Measurements from ENCODE around the gene TMEM253.

The TMEM253 gene

GRCh38 chr14:21071225-21072030 is 29.4 kb upstream of the TMEM253 start:
- DNase-seq: peak; percentile 6

DNA sequence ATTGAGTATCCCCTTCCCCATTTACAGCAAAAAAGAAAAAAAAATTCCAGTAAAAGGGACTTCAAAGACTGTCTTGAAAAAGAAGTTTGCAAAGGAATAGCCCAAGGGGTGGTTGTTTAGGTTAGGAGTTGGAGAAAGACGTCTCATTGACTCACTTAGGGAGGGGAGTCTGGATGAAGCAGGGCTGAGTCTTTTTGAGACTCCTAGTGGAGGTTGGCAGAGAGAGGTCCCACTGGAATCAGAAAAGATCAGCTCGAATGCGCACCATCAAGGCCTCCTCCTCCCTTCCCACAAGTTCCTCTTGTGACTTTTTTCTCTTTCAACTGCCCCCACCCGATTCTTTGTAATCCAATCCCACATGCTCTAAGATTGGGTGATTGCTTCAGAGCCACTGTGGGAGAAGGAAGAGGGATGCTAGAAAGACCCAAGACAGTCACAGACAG is 28.8 kb upstream of the TMEM253 start:
- DNase-seq: no peak

GRCh38 chr14:21072781-21073339 is 28.0 kb upstream of the TMEM253 start:
- no peak for DNase-seq

GRCh38 chr14:21073921-21074320 is 26.9 kb upstream of the TMEM253 start:
- no peak for DNase-seq

DNA sequence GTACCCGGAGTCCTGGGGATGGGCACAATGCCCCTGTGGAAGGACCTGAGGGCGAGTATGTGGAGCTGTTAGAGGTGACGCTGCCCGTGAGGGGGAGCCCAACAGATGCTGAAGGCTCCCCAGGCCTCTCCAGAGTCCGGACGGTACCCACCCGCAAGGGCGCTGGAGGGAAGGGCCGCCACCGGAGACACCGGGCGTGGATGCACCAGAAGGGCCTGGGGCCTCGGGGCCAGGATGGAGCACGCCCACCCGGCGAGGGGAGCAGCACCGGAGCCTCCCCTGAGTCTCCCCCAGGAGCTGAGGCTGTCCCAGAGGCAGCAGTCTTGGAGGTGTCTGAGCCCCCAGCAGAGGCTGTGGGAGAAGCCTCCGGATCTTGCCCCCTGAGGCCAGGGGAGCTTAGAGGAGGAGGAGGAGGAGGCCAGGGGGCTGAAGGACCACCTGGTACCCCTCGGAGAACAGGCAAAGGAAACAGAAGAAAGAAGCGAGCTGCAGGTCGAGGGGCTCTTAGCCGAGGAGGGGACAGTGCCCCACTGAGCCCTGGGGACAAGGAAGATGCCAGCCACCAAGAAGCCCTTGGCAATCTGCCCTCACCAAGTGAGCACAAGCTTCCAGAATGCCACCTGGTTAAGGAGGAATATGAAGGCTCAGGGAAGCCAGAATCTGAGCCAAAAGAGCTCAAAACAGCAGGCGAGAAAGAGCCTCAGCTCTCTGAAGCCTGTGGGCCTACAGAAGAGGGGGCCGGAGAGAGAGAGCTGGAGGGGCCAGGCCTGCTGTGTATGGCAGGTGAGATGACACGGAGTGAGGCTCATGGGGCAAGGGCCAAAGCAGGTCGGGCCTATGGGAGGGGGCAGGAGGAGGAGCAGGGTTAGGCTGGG is 26.2 kb upstream of the TMEM253 start:
- DNase-seq: no peak

- DNase-seq: no peak
Observed at GRCh38 chr14:21075719-21076437, 25.0 kb upstream of the TMEM253 start.

GRCh38 chr14:21077672-21078071 is 23.2 kb upstream of the TMEM253 start:
- no peak for DNase-seq

DNA sequence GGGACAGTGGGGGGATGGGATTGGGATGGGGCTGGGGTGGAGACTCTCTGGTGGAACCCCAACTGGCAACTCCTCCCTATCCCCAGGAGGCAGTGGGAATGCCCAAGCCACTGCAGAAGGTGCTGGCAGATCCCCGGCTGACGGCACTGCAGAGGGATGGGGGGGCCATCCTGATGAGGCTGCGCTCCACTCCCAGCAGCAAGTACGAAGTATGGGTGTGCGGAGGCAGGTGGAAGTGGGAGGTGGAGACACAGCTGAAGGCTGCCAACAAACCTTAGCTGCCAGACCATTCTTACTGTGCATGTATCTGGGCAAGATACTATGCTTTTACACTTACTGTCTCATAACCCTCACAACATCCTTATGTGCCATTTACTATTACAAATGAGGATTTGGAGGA is 22.6 kb upstream of the TMEM253 start:
- DNase-seq: no peak

DNA sequence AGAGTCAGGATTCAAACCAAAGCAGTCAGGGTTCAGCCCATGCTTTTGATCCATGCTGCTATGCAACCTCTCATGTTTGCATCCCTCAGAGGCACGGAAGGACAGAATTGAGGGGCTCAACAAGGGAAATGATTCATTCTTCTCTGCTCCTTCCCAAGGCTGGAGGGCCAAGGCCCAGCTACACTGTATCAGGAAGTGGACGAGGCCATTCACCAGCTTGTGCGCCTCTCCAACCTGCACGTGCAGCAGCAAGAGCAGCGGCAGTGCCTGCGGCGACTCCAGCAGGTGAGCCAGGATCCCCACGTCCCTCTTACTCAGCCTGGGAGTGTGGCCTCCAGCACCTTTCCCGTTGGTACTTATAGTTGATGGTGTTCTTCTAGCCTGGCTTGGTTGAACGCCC is 22.1 kb upstream of the TMEM253 start:
- no peak for DNase-seq

DNA sequence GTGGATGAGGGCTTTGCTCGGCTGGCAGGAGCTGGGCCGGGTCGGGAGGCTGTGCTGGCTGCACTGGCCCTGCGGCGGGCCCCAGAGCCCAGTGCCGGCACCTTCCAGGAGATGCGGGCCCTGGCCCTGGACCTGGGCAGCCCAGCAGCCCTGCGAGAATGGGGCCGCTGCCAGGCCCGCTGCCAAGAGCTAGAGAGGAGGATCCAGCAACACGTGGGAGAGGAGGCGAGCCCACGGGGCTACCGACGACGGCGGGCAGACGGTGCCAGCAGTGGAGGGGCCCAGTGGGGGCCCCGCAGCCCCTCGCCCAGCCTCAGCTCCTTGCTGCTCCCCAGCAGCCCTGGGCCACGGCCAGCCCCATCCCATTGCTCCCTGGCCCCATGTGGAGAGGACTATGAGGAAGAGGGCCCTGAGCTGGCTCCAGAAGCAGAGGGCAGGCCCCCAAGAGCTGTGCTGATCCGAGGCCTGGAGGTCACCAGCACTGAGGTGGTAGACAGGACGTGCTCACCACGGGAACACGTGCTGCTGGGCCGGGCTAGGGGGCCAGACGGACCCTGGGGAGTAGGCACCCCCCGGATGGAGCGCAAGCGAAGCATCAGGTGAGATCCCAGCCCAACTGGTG is 19.2 kb upstream of the TMEM253 start:
- DNase-seq: no peak

- DNase-seq: no peak
Observed at GRCh38 chr14:21083565-21084325, 17.1 kb upstream of the TMEM253 start.

GRCh38 chr14:21084396-21084795 is 16.5 kb upstream of the TMEM253 start:
- DNase-seq: no peak

- DNase-seq: no peak
Observed at GRCh38 chr14:21084998-21085853, 15.6 kb upstream of the TMEM253 start.

- no peak for DNase-seq
Observed at GRCh38 chr14:21086908-21087293, 14.0 kb upstream of the TMEM253 start.

DNA sequence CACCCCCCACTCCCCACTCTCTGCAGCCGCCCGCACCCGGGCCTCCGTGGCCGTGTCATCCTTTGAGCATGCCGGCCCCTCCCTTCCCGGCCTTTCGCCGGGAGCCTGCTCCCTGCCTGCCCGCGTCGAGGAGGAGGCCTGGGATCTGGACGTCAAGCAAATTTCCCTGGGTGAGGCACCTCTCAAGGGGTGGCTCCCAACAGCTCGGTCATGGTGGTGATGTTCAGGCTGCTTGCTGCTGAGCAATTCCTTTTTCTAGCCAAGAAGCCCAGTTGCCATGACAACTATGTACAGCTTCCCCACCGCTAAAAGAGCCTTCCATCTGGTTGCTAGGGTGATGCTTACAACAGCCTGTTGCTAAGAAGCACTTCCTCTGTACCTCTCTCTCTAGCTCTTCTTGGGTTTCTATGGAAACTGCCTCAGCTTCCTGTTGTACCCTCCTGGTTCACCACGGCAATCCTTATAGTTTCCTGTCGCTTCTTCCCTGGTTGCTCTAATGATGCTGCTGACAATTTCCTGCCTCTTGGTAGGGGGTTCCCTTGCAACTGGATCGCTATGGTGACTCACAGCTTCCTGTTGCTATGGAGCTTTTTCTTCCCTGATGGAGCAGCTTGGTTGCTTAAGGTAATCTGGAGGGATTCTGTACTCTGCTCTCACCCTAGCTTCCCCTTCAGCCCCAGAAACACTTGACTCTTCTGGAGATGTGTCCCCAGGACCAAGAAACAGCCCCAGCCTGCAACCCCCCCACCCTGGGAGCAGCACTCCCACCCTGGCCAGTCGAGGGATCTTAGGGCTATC is 13.4 kb upstream of the TMEM253 start:
- DNase-seq: peak; percentile 27

GRCh38 chr14:21088687-21089086 is 12.2 kb upstream of the TMEM253 start:
- DNase-seq: no peak

GRCh38 chr14:21089271-21089670 is 11.6 kb upstream of the TMEM253 start:
- DNase-seq: no peak

DNA sequence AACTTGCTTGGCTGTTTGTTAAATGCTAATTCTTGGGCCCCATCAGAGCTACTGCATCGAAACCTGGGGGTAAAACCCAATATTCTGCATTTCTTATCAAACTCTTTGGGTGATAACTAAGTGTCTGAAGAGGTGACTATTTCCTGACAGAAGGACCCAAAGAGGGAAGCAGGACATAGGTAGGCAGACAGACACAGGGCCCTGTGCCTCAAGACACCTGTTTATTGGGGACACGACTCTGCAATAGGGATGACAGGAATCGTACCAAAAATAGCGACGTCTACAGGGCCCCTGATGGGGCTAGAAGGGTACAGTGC is 11.0 kb upstream of the TMEM253 start:
- no peak for DNase-seq

DNA sequence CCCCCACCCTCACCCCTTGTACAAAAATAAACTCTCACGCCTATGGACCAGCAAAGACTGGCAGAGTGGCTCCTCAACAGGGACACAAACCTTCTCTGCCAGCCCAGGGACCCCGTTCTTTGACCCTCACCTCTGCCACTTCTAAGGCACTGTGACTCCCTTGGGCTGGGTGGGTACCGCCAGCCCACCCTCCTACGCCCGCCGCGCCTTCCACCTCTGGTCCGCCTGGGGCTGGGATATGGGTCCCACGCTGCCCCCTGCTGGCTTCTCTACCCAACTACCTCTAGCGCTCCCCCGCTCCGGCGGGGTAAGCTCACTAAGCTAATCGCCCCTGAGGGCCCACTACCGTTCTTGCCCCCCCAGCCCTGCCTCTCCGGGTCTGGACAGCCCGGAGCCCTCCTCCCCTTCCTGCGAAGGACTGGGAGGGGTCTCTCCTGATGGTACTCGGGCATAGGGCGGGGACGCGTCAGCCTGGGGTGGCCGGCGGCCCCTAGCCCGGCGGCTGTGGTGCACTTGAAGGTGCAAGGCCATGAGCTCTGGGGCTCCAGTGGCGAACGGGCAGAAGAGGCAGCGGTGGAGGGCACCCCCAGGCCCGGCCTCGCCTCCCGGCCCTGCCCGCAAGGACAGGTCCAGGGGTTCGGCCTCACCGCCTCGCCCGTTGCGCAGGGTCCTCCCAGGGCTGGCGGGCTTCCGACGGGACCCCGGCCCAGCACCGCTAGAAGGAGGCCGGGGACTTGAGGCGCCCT is 10.5 kb upstream of the TMEM253 start:
- peak; percentile 4 for DNase-seq

Data from NCI-H1694 treated with DMSO at 0.1 percent for 48 hours (cell line).